K562 (cell line): ENCODE results near the gene PPP1R13L. TPM values are rescaled to one million over a fixed set of nuclear protein-coding genes. Genes with fewer than 3 reads are reported as not detected.

ENCODE experiments used
- E2F4 ChIP-seq: sonication (generic); formaldehyde crosslinking; IDR thresholded peaks from 2 replicates; pipeline ENCODE4 v1.8.0; 2022; ENCODE audit warnings: mild to moderate bottlenecking, low read depth, missing genetic modification reagents
- FOXP4 ChIP-seq: sonication (generic); formaldehyde crosslinking; IDR thresholded peaks from 2 replicates; pipeline ENCODE4 v1.8.0; 2022; ENCODE audit warnings: mild to moderate bottlenecking, missing genetic modification reagents, borderline replicate concordance
- HDAC2 ChIP-seq: fragments of 450-650 bp; IDR thresholded peaks from 2 replicates; pipeline ENCODE4 v1.6.1; 2016; ENCODE audit warnings: mild to moderate bottlenecking
- KAT2B ChIP-seq: IDR thresholded peaks from one replicate; pipeline ENCODE4 v1.6.1; 2012; ENCODE audit warnings: low read depth, mild to moderate bottlenecking, control low read depth, inconsistent platforms, low read length, moderate library complexity
- L3MBTL2 ChIP-seq: fragments of 450-650 bp; IDR thresholded peaks from 2 replicates; pipeline ENCODE4 v1.6.1; 2016; ENCODE audit warnings: mild to moderate bottlenecking, moderate library complexity
- NFATC3 ChIP-seq: fragments of 450-650 bp; IDR thresholded peaks from 2 replicates; pipeline ENCODE4 v1.6.1; 2017; ENCODE audit warnings: mild to moderate bottlenecking
- PKNOX1 ChIP-seq: fragments of 450-650 bp; IDR thresholded peaks from 2 replicates; pipeline ENCODE4 v1.6.1; 2016
- RB1 ChIP-seq: fragments of 450-650 bp; IDR thresholded peaks from 2 replicates; pipeline ENCODE4 v1.6.1; 2017; ENCODE audit warnings: low read depth, mild to moderate bottlenecking
- SIN3B ChIP-seq: fragments of 450-650 bp; IDR thresholded peaks from 2 replicates; pipeline ENCODE4 v1.6.1; 2017; ENCODE audit warnings: low read depth, mild to moderate bottlenecking, moderate library complexity
- USF1 ChIP-seq: sonication (generic); formaldehyde crosslinking; IDR thresholded peaks from 2 replicates; pipeline ENCODE4 v1.9.0; 2022; ENCODE audit warnings: mild to moderate bottlenecking, missing genetic modification reagents
- ZBTB11 ChIP-seq, 3 experiments: fragments of 200-800 bp in 1 of 3; fragments of 250-450 bp in 1 of 3; fragments of 450-650 bp in 1 of 3; sonication (Bioruptor Pico) in 1 of 3; sonication (Bioruptor generic) in 1 of 3; formaldehyde crosslinking in 1 of 3; IDR thresholded peaks; 2 replicates each; pipeline versions ENCODE4 v1.6.1 to v1.8.0; 2016 to 2022; ENCODE audit warnings: mild to moderate bottlenecking in 2 of 3, missing genetic modification characterization in 2 of 3, missing compliant biosample characterization in 1 of 3, moderate library complexity in 1 of 3
- ZNF277 ChIP-seq: fragments of 250-450 bp; sonication (Bioruptor Pico); IDR thresholded peaks from 2 replicates; pipeline ENCODE4 v1.8.0; 2022; ENCODE audit warnings: inconsistent platforms, mild to moderate bottlenecking, moderate library complexity, borderline replicate concordance
- ZNF395 ChIP-seq: fragments of 200-800 bp; sonication (Bioruptor generic); IDR thresholded peaks from 2 replicates; pipeline ENCODE4 v1.6.1; 2017; ENCODE audit warnings: missing genetic modification characterization, missing compliant biosample characterization
- ZNF707 ChIP-seq: fragments of 250-450 bp; sonication (Bioruptor Pico); conservative IDR thresholded peaks from 2 replicates; pipeline ENCODE4 v1.8.0; 2022; ENCODE audit warnings: inconsistent platforms, mild to moderate bottlenecking, moderate library complexity
- ZNF780A ChIP-seq: fragments of 250-450 bp; sonication (Bioruptor Pico); IDR thresholded peaks from 2 replicates; pipeline ENCODE4 v1.5.0; 2021; ENCODE audit warnings: mild to moderate bottlenecking
- polyA plus RNA-seq, 8 experiments: library from polyadenylated mRNA; depleted of rRNA in 4 of 8; stranded (reverse) in 5 of 8; unstranded in 3 of 8; fragments of >200 nt; fragmentation: Nextera tagmentation in 2 of 8; fragmentation: Illumina TruSeq in 1 of 8; extraction: Ambion mirVana in 2 of 8; extraction: Trizol in 1 of 8; gene quantifications; 2 replicates each; pipeline versions ENCODE4 v1.2.1 to v1.2.3, GENCODE V29; 2011 to 2014; ENCODE audit warnings: inconsistent platforms in 1 of 8, missing spikeins in 1 of 8
- total RNA-seq, 7 experiments: library from RNA; depleted of rRNA in 6 of 7; stranded (reverse); fragments of >200 nt in 6 of 7; fragmentation: Illumina TruSeq in 2 of 7; extraction: Trizol in 2 of 7; gene quantifications; 2 replicates each; pipeline versions ENCODE4 v1.2.1 to v1.2.3, GENCODE V29; 2011 to 2021; ENCODE audit warnings: low replicate concordance in 1 of 7

PPP1R13L gene
- total and polyA plus RNA-seq, 9 of the 15 experiments (the other 6 are each of a cell fraction or from before 2014, with no cell fraction given) = 0.32 to 6.7 (median 2.0) TPM

- TF ChIP-seq ZNF395 (CRISPR knock-in tag) = no peak
- peak; percentile 41; the same call in 1 of the 2 replicates for TF ChIP-seq SIN3B
- no peak for TF ChIP-seq USF1 (CRISPR knock-in tag)
- no peak for TF ChIP-seq FOXP4 (CRISPR knock-in tag)
- peak; percentile 74 for TF ChIP-seq L3MBTL2
- TF ChIP-seq ZNF707 (CRISPR knock-in tag) = no peak
- no peak for TF ChIP-seq ZBTB11 (CRISPR knock-in tag; IDR thresholded peaks at IDR 0.05)
- TF ChIP-seq RB1 = peak; percentile 74; the same call in 1 of the 2 replicates
- no peak for TF ChIP-seq NFATC3
- no peak for TF ChIP-seq PKNOX1
- TF ChIP-seq ZNF277 (CRISPR knock-in tag) = no peak
- no peak for TF ChIP-seq E2F4 (CRISPR knock-in tag)
- no peak for TF ChIP-seq ZNF780A (CRISPR knock-in tag)
- TF ChIP-seq KAT2B = no peak
- peak; percentile 31; the same call in 1 of the 2 replicates for TF ChIP-seq HDAC2
These were observed 64.5 kb downstream of the PPP1R13L start, which contains the start of gene KLC3 (continued) for GRCh38 chr19:45340232-45340898.
